Brain microvascular endothelial cell (primary cell): Measurements from ENCODE around the gene FCHO1.

Experiments
- DNase-seq: peaks from one replicate; pipeline ENCODE4 v3.0.0-alpha.2; 2020
- H3K27ac ChIP-seq: fragments of 250-450 bp; sonication (Bioruptor Pico); 2 replicates; pipeline ENCODE4 v1.5.1; 2020; ENCODE audit warnings: mild to moderate bottlenecking, moderate library complexity
- H3K27me3 ChIP-seq: fragments of 250-450 bp; sonication (Bioruptor Pico); replicated peaks from 2 replicates; pipeline ENCODE4 v1.5.1; 2020; ENCODE audit warnings: mild to moderate bottlenecking
- H3K36me3 ChIP-seq: fragments of 250-450 bp; sonication (Bioruptor Pico); replicated peaks from 2 replicates; pipeline ENCODE4 v1.5.1; 2020; ENCODE audit warnings: mild to moderate bottlenecking
- H3K4me3 ChIP-seq: 2 replicates; pipeline ENCODE4 v1.5.1; 2011; ENCODE audit warnings: low read depth, mild to moderate bottlenecking, control low read depth, low read length, moderate library complexity
- in situ Hi-C: cut with HindIII; loops from 2 replicates; pipeline ENCODE4 v1.10.0; 2017; ENCODE audit warnings: low sequenced_read_pairs, low pct_ligation_motif_present
- TF ChIP-seq, protein P1 (sequence below): IDR thresholded peaks from 2 replicates; pipeline ENCODE4 v1.5.1; 2011; ENCODE audit warnings: low read depth, mild to moderate bottlenecking, moderate library complexity, low read length, control low read depth, inconsistent platforms; ENCODE audit errors: missing control alignments

Gene FCHO1

DNA sequence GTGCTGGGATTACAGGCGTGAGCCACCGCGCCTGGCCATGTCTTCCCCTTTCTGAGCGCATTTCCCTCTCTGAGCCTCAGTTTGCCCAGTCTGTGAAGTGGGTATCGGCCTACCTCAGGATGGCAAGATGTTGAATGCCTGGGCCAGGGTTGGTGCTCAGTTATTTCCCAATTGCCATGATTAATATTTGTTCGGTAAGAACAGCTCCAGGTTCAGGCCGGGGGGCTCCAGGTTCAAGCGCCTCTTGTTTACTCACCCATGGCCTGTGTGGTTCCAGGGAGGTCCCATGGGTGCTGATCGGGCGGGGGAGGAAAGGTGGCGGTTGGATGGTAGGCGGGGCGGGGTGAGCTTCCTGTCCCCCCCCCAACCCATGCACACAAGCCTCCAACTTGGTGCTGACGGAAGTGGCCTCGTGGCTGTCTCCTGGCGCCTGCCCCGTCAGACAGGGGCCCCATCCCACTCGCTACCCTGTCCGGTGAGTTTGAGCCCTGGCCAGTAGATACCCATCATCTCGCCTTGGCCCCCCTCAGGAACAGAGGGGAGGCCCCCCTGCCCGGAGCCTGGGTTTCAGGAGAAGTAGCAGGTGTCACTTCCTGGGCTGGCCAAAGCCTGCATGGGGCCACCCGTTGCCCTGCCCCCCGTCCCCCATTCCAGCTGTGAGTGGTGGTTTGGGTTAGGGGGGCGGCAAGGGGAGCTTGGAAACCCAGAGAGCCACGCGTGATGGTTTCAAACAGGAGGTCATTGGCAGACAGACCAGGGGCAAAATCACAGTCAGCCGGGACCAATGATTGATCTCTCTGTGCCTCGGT lies at the start of gene FCHO1:
Gene FCHO1, plus strand, starts transcription at position 375 of the 809 bp plus-strand sequence. CDS start 3,688 bp downstream, outside the sequence.
- H3K4me3 ChIP-seq: no peak within 1 kb of the TSS
- no peak within 1 kb of the TSS for H3K27ac ChIP-seq

DNA sequence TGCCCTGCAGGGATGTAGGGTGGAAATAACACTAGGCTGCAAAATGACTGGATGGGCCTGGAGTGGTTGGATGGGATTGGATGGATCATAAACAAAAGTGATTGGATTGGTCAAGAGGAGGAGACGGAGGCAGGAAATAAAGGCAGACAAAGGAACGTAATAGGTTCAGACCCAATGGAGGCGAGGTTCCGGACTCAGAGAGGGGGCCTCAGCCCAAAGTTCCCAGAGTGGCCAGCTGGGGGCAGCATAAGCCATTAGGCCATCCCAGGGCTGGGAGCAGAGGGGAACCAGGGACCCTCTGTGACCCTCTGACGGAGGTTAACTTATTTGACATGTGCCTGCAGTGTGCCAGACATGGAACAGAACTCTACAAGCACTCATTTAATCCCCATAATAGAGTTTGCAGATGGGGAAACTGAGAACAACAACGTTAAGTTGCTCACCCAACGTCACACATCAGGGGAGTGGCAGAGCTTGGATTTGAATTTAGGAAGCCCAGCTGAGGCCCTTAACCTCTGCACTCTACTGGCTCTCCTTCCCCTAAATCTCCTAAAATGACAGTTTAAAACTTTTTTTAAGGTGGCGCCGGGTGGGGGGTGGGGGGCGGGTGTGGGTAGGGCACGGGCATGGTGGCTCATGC lies 47.3 kb upstream of the FCHO1 start:
- Histone ChIP-seq H3K27ac (no peak overlapping the region), H3K36me3 (no peaks in the 10 kb centered on the region), H3K27me3 (peaks cover 1% of the 10 kb centered on the region), H3K4me3 (no peak overlapping the region)
- TF ChIP-seq, protein P1, sequence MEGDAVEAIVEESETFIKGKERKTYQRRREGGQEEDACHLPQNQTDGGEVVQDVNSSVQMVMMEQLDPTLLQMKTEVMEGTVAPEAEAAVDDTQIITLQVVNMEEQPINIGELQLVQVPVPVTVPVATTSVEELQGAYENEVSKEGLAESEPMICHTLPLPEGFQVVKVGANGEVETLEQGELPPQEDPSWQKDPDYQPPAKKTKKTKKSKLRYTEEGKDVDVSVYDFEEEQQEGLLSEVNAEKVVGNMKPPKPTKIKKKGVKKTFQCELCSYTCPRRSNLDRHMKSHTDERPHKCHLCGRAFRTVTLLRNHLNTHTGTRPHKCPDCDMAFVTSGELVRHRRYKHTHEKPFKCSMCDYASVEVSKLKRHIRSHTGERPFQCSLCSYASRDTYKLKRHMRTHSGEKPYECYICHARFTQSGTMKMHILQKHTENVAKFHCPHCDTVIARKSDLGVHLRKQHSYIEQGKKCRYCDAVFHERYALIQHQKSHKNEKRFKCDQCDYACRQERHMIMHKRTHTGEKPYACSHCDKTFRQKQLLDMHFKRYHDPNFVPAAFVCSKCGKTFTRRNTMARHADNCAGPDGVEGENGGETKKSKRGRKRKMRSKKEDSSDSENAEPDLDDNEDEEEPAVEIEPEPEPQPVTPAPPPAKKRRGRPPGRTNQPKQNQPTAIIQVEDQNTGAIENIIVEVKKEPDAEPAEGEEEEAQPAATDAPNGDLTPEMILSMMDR: peak; percentile 80
- DNase-seq: peak; percentile 36
- in situ Hi-C loops: no loop called here

More for the DNA sequence above, at the start of gene FCHO1:
- no peaks in the 10 kb centered on the region for H3K36me3 ChIP-seq
- DNase-seq: no peak
- TF ChIP-seq, protein P1: no peak
- no peaks in the 10 kb centered on the region for H3K27me3 ChIP-seq
- in situ Hi-C loops: no loop called here

GRCh38 chr19:17706750-17707181 lies 44.5 kb upstream of the FCHO1 start:
- H3K4me3 ChIP-seq: no peak overlapping the region
- DNase-seq: peak; percentile 60
- in situ Hi-C loops: no loop called here
- TF ChIP-seq, protein P1: no peak
- no peaks in the 10 kb centered on the region for H3K36me3 ChIP-seq
- H3K27ac ChIP-seq: no peak overlapping the region
- H3K27me3 ChIP-seq: no peaks in the 10 kb centered on the region

DNA sequence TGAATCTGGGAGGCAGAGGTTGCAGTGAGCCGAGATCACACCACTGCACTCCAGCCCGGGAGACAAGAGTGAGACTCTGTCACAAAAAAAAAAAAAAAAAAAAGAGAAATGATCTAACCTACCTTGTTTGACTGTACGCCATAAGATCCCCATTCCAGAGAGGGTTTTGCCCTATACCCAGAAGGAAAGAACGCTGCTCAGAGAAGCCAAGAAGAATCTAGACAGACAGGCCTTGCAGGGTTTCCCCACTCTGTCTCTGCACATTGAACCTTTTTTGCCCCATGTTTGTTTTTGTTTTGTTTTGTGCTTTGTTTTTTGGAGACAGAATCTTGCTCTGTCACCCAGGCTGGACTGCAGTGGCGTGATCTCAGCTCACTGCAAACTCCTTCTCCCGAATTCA lies 39.4 kb upstream of the FCHO1 start:
- Histone ChIP-seq H3K27me3 (no peaks in the 10 kb centered on the region), H3K4me3 (no peak overlapping the region), H3K36me3 (no peaks in the 10 kb centered on the region), H3K27ac (no peak overlapping the region)
- TF ChIP-seq, protein P1: no peak
- no peak for DNase-seq
- in situ Hi-C loops: no loop called here

- H3K27me3 ChIP-seq: no peaks in the 10 kb centered on the region
- TF ChIP-seq, protein P1: peak; percentile 36
- no peak overlapping the region for H3K27ac ChIP-seq
- H3K4me3 ChIP-seq: no peak overlapping the region
- DNase-seq: no peak
- H3K36me3 ChIP-seq: no peaks in the 10 kb centered on the region
- in situ Hi-C loops: no loop called here
Observed at GRCh38 chr19:17716309-17716929, 34.9 kb upstream of the FCHO1 start.
